Measurements from ENCODE around the gene GRIP2. TPM values are rescaled to one million over a fixed set of nuclear protein-coding genes. Genes with fewer than 3 reads are reported as not detected.

GRIP2 gene
- total and polyA plus RNA-seq, 2 donors (not counting 3 experiments of a cell fraction or from before 2014, with no cell fraction given): not detected

- FAIRE-seq (no peak), DNase-seq (ENCODE audit: low read depth, low spot score) (no peak)
- Histone ChIP-seq H3K9ac (replicated peaks; ENCODE audit: extremely low read depth, insufficient read depth, low read length) (no peak overlapping the region), H3K9me3 (replicated peaks; ENCODE audit: control insufficient read depth, insufficient read depth, low read length) (no peaks in the 10 kb centered on the region), H3K4me3 (replicated peaks in 1 of 3; ENCODE audit: insufficient read depth in 1 of 3, low read depth in 1 of 3, low read length in 3 of 3) (no peak overlapping the region), H3K4me1 (ENCODE audit: control insufficient read depth, extremely low read depth, insufficient read depth, low read length) (no peaks in the 10 kb centered on the region), H2AFZ (ENCODE audit: low read depth, low read length) (no peak overlapping the region), H3K36me3 (ENCODE audit: control insufficient read depth in 2 of 2, extremely low read depth in 1 of 2, insufficient read depth in 2 of 2, low read length in 2 of 2) (no peaks in the 10 kb centered on the region), H3K27me3 (ENCODE audit: control insufficient read depth in 2 of 2, insufficient read depth in 2 of 2, low read length in 2 of 2) (no peaks in the 10 kb centered on the region), H3K4me2 (ENCODE audit: insufficient read depth, low read length) (no peak overlapping the region), H3K27ac (ENCODE audit: insufficient read depth, low read depth, low read length) (no peak overlapping the region), H3K79me2 (ENCODE audit: control insufficient read depth, insufficient read depth, low read length) (no peaks in the 10 kb centered on the region), H3K9me1 (replicated peaks; ENCODE audit: control insufficient read depth, extremely low read depth, insufficient read depth, low read length) (no peaks in the 10 kb centered on the region), H4K20me1 (replicated peaks; ENCODE audit: control insufficient read depth, extremely low read depth, insufficient read depth, low read length) (no peaks in the 10 kb centered on the region)
- BruUV-seq (replicated peaks): no TSS peak
- TF ChIP-seq MAX (IDR thresholded peaks at IDR 0.05; ENCODE audit: insufficient read depth, insufficient read length) (no peak), JUN (IDR thresholded peaks at IDR 0.05; ENCODE audit: borderline replicate concordance, insufficient read depth, insufficient read length, low read depth) (no peak), GATA2 (IDR thresholded peaks at IDR 0.05; ENCODE audit: insufficient read depth, insufficient read length, low read depth, low read length) (no peak), POLR2A (IDR thresholded peaks at IDR 0.05; ENCODE audit: low read depth, low read length) (no peak), FOS (IDR thresholded peaks at IDR 0.05; ENCODE audit: borderline replicate concordance, insufficient read depth, low read length) (no peak), MYC (IDR thresholded peaks at IDR 0.05; ENCODE audit: low read depth, low read length) (no peak), EZH2 (IDR thresholded peaks at IDR 0.05; ENCODE audit: borderline replicate concordance, low read depth, low read length, severe bottlenecking) (no peak), CTCF (IDR thresholded peaks at IDR 0.05; ENCODE audit: extremely low read depth in 1 of 2, insufficient read depth in 1 of 2, low read depth in 1 of 2, low read length in 2 of 2) (no peak), POLR2AphosphoS5 (IDR thresholded peaks at IDR 0.05; ENCODE audit: insufficient read depth, low read depth, low read length) (no peak)
- POLR2A ChIA-PET: no interaction called here
- dilution Hi-C loops (cut with MboI; ENCODE audit: extremely low pct_ligation_motif_present, low sequenced_read_pairs) (no loop called here), intact Hi-C loops (cut with micrococcal nuclease) (no loop called here)
- CTCF ChIA-PET: interaction anchor here (1.6 kb wide), 1 partner anchor 13 kb away, joined by 5 read pairs; no protein-coding TSS in a partner anchor
Measured at GRCh38 chr3:14536055-14536815, 3.9 kb downstream of the GRIP2 start.

All from endothelial cell of umbilical vein (primary cell).